ENCODE measurements around the gene CA5A.
"Not testable (repeated sequence)": the region's sequence is repeated elsewhere in the genome, so short reads cannot be mapped to it uniquely, and the experiment has no call there.

The CA5A gene

GRCh38 chr16:87936375-87937230 is at the start of gene CA5A:
TSS of gene CA5A (minus strand) at chr16:87936529. CDS start at chr16:87936450, 79 bp downstream.
- DNase-seq: no peak

DNA sequence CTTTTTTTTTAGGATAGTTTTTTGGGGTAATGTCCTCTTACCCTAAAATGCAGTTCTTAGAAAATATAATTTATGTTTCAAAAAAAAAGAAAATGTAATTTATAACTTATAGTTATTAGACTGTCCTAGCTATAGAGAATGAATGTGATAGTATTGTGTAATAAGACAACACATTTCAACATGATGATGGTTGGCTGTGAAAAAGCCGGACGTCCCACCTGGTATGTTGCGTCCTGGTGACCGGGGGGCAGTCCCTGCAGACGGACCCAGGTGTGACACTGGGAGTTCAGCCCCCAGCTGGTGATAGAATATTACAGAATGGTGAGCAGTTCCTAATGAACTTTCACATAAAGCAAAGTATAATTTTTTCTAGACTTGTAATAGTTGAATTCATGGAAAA is 49.2 kb upstream of the CA5A start:
- not testable (repeated sequence) for DNase-seq

DNA sequence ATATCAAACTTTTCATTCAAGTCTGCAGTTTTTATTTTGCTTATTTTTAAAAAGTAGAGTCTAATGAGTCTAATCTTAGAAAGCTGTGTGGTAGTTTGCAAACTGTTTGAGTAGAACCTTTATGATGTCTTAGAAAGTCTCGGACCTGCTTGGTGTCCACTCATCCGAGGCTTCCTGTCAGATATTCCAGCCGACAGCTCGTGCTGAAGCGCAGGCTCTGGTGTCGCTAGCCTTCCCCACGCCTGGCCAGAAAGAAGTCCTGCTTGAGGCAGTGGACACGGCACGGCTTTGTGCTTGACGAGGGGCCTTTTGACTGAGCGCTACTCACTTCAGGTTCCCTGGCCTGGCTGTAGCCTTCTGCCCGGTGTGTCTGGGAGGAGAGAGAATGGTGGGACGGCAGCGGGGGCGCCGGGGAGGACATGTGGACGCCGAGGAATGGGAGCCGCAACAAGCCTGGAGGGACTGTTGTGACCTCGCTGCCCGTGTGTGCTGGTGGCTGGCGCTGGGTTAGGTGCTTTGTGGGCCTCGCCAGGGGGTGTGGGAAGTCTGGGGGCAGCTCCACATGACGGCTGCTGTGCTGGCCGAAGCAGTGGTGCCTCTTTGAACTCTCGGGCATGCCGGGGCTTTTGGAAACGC is 48.4 kb upstream of the CA5A start:
- no peak for DNase-seq

DNA sequence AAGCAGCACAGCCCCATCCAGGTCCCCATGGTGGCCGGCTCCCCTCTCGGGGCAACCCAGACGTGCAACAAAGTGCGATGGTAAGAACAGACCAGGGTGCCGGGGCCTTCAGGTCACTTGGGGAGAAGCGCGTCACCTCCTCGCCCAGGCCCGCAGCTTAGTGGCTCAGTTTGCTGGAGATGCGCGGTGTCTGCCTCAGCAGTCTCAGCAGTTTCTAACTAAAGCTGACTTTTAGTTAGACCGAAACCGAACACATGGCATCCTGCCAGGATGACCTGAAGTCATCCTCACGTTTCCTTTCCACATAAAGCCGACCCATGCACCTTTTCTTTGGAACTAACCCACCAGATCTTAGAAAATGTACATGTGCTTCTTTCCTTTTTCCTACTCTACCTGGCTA is 47.9 kb upstream of the CA5A start:
- DNase-seq: not testable (repeated sequence)

DNA sequence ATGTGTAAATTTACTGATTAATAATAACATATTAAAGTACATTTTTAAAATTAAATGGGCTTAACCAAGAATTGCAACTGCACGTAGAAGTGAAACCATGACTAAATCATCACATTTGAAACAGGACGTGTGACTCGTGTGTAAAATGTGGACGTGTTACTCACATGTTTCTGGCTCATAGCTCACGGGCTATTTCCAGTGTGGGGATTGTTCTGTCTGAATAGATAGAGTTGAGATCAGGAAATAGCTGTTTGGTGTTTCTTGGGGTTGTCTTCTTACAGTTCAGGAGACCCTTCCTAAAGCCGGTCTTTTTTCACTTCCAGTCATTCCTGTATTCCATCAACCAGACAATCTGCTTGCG is 47.4 kb upstream of the CA5A start:
- DNase-seq: not testable (repeated sequence)

- not testable (repeated sequence) for DNase-seq
Measured at GRCh38 chr16:87983072-87983736, 46.9 kb upstream of the CA5A start.

- no peak for DNase-seq
Measured at GRCh38 chr16:87982581-87983041, 46.3 kb upstream of the CA5A start.

GRCh38 chr16:87981376-87981775 is 45.0 kb upstream of the CA5A start:
- DNase-seq: not testable (repeated sequence)

- not testable (repeated sequence) for DNase-seq
Measured at GRCh38 chr16:87979911-87980630, 43.7 kb upstream of the CA5A start.

DNA sequence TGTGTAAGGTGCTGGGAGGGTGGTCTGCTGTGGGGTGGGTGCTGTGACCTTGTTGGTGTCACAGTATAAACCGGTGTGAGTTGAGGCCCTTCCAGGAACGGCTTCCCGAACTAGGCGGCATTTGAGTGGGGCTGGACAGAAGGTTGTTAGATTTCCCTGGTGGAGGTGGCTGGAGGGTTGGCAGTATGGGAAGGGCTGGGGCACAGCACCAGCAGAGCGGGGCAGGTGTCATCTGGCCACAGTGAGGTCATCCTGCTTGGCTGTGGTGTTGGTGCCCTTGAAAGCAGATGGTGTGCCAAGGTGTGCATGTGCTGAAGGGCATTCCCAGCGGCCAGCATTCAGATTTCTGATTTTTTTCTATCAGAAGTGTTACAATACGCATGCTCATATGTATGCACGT is 43.0 kb upstream of the CA5A start:
- no peak for DNase-seq

GRCh38 chr16:87978127-87978526 is 41.8 kb upstream of the CA5A start:
- no peak for DNase-seq

DNA sequence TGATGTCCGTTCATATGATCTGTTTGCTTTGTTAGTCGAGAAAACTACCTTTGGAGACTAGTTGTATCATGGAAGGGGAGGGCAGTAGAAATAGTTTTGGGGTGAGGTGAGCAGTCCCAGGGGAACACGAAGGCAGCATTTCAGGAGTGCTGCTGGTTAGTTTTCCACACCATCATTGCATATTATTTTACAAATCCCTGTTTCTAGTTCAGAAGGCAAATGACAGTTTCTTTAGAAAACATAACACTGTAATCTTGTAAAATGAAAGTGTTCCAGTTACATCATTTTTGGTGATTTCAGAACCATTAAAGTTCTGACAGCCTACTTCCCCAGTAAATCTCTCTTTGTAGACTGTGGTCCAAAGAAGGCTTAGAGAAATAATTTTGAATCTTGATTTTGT is 40.3 kb upstream of the CA5A start:
- DNase-seq: no peak

- no peak for DNase-seq
Measured at GRCh38 chr16:87974178-87974577, 37.8 kb upstream of the CA5A start.

DNA sequence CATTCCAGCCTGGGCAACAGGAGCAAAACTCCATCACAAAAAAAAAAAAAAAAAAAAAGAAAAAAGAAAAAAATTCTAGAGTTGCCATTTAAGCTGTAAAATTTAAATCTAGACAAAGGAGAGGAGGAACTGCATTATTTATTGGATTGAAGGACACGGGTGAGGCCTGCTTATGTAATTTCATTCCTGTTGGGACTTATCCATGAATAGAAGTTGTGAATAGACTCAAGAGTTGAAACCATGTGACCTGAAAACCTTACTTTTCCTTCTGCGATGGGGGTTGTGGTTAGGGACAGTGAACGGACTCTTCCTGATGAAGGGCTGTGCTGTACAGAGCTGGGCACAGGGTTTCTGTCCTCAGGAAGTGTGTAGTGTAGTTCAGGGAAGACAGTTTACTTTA is 37.4 kb upstream of the CA5A start:
- DNase-seq: no peak

- no peak for DNase-seq
Measured at GRCh38 chr16:87971933-87972332, 35.6 kb upstream of the CA5A start.

DNA sequence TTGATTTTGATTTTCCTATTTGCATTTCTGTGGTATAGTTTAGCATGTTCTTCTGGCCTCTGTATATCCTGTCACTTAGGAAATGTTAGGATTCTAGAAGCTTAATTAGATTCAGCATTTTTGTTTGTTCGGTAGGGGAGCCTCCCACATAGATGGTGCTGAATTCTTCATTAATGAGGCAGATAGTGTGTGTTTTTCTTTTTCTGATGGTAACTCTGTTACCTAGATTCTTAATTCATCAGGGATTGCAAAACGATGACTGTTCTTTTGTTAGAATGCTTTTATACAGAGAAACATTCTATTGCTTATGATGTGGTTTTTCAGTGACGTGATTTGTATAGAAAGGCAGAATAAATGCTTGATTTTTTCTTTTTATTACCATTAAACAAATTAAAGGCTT is 33.9 kb upstream of the CA5A start:
- no peak for DNase-seq

- no peak for DNase-seq
Measured at GRCh38 chr16:87968541-87968940, 32.2 kb upstream of the CA5A start.

DNA sequence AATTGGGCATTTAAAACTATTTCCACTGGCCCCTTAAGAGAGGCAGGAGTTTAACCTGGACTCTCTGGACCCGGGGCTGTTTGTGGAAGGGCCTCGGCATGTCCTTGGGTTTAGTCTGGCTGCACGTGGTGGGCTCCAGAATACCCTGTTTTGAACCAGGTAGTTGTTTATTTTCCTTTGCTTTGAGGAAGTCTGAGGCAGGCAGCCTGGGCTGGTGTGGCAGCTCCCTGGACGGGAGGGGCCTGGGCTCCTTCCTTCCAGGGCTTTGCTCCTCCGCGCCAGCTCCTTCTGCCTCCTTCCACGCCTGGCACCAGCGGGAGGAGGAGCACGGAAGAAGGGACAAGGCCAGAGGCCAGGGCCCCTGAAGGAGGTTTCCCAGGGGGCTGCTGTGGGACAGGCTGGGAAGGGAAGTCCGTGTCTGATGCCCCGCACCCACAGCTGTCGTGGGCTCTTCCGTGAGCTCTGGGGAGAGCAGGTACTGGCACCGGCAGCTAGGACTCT is 30.4 kb upstream of the CA5A start:
- no peak for DNase-seq

DNA sequence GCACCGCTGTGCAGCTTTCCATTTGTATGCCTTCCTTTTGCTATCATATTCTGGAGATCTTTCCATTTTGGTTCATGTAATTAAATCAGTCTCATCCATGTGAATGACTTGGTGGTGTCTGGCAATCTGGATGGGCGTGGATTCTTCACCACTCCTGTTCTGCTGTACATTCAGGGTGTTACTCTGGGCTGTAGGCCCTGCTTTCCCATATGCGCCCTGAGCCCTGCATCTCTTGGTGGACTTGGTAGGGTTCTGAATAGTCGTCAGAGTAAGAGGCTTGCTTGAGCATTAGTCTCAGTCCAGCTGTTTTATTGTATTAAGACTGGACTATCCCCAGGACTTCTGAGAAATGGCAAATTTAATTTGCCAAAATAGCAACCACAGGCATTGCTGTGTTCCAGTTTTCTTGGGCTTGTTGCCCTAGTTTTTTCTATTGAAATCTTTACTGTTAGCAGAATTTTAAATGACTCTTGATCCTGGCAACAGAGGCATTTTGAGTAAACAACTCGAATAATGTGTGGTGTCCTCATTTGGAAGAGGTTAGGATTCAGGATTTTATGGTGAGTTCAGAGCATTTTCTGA is 29.8 kb upstream of the CA5A start:
- no peak for DNase-seq

- no peak for DNase-seq
Measured at GRCh38 chr16:87965417-87965816, 29.1 kb upstream of the CA5A start.

- DNase-seq: no peak
Measured at GRCh38 chr16:87964049-87964659, 27.8 kb upstream of the CA5A start.

DNA sequence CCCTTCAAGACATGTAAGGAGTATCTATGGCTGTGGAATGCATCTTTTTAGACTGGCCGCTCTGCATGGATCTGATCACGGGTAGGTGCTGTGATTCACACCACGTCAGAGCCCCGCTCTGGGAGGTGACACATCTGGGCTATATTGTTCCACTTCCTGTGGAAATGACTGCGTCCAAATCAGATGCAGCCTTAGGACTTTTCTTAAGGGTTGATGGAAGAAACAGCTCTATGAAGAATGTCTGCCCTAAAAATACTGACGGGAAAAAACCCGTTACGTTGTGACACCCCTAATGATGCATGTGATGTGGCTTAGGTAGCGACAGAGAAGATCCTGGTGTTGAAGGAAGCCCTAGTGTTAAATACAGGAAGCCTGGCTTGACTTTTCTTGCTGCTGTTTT is 27.1 kb upstream of the CA5A start:
- DNase-seq: no peak

Data from NCI-H774 (cell line).